GM19043 (cell line): Measurements from ENCODE around the gene FDX1.
A peak's percentile ranks its signal among the peaks of the same experiment; 100 is the strongest.

Source experiments
- ATAC-seq: cut with Tn5 transposase; IDR thresholded peaks from one replicate; pipeline ENCODE4 v1.9.1; 2021; ENCODE audit warnings: low read depth; ENCODE audit not compliant: unreplicated experiment

The FDX1 gene

GRCh38 chr11:110431051-110431672 is 1.4 kb downstream of the FDX1 start:
- no peak for ATAC-seq

GRCh38 chr11:110431674-110432073 is 1.9 kb downstream of the FDX1 start:
- ATAC-seq = no peak

GRCh38 chr11:110432713-110433392 is 3.1 kb downstream of the FDX1 start:
- no peak for ATAC-seq

GRCh38 chr11:110433393-110434333 is 3.9 kb downstream of the FDX1 start:
- ATAC-seq = no peak

GRCh38 chr11:110434952-110435779 is 5.4 kb downstream of the FDX1 start:
- ATAC-seq = peak; percentile 10

- peak; percentile 52 for ATAC-seq
Observed at GRCh38 chr11:110435780-110436717, 6.3 kb downstream of the FDX1 start.

GRCh38 chr11:110438017-110438416 is 8.3 kb downstream of the FDX1 start:
- no peak for ATAC-seq

- ATAC-seq = no peak
Observed at GRCh38 chr11:110445437-110445836, 15.7 kb downstream of the FDX1 start.

- ATAC-seq = no peak
Observed at GRCh38 chr11:110446061-110446460, 16.3 kb downstream of the FDX1 start.

GRCh38 chr11:110446594-110446993 is 16.8 kb downstream of the FDX1 start:
- ATAC-seq = no peak

GRCh38 chr11:110447343-110447742 is 17.6 kb downstream of the FDX1 start:
- no peak for ATAC-seq

- no peak for ATAC-seq
Observed at GRCh38 chr11:110447897-110448745, 18.4 kb downstream of the FDX1 start.

GRCh38 chr11:110450246-110450645 is 20.5 kb downstream of the FDX1 start:
- no peak for ATAC-seq

- no peak for ATAC-seq
Observed at GRCh38 chr11:110452720-110453119, 23.0 kb downstream of the FDX1 start.

GRCh38 chr11:110453684-110454354 is 24.1 kb downstream of the FDX1 start:
- peak; percentile 77 for ATAC-seq

GRCh38 chr11:110454609-110455008 is 24.9 kb downstream of the FDX1 start:
- peak; percentile 43 for ATAC-seq

- no peak for ATAC-seq
Observed at GRCh38 chr11:110455718-110456117, 26.0 kb downstream of the FDX1 start.

GRCh38 chr11:110463153-110463552 is 33.4 kb downstream of the FDX1 start:
- no peak for ATAC-seq
